Activated T-cell treated with anti-CD3 and anti-CD28 coated beads for 4 hours (primary cell): ENCODE measurements around the gene CACHD1.
"Not testable (repeated sequence)": the region's sequence is repeated elsewhere in the genome, so short reads cannot be mapped to it uniquely, and the experiment has no call there.

Experiments
- DNase-seq: peaks from one replicate; pipeline ENCODE4 v3.0.0-alpha.2; 2020

Gene CACHD1

GRCh38 chr1:64715186-64715585 lies 245.3 kb downstream of the CACHD1 start:
- DNase-seq: no peak

GRCh38 chr1:64721135-64721534 lies 251.2 kb downstream of the CACHD1 start:
- no peak for DNase-seq

- DNase-seq: no peak
These were observed 251.7 kb downstream of the CACHD1 start for GRCh38 chr1:64721576-64722145.

- no peak for DNase-seq
These were observed 257.9 kb downstream of the CACHD1 start for GRCh38 chr1:64727861-64728260.

GRCh38 chr1:64733581-64734286 lies 263.8 kb downstream of the CACHD1 start:
- DNase-seq: no peak

GRCh38 chr1:64734287-64734652 lies 264.3 kb downstream of the CACHD1 start:
- DNase-seq: no peak

- DNase-seq: not testable (repeated sequence)
These were observed 270.8 kb downstream of the CACHD1 start for GRCh38 chr1:64740687-64741086.
